ENCODE measurements around the gene PPA2. TPM values are rescaled to one million over a fixed set of nuclear protein-coding genes. Genes with fewer than 3 reads are reported as not detected.

Gene PPA2
- total and polyA plus RNA-seq, 2 donors (not counting 1 experiment from before 2014, with no cell fraction given): 74.6 to 82.6 TPM

- no peaks in the 10 kb centered on the region for H3K36me3 ChIP-seq (ENCODE audit: control insufficient read depth, insufficient read depth, low read length)
- no peaks in the 10 kb centered on the region for H3K79me2 ChIP-seq (ENCODE audit: control insufficient read depth, insufficient read depth, low read length)
- no peak overlapping the region for H2AFZ ChIP-seq (ENCODE audit: low read length)
- DNase-seq (ENCODE audit: low read depth in 2 of 2): no peak
- no peaks in the 10 kb centered on the region for H3K27me3 ChIP-seq (ENCODE audit: control insufficient read depth, insufficient read depth, low read length)
- TF ChIP-seq EZH2 (IDR thresholded peaks at IDR 0.05; ENCODE audit: low read length, missing control alignments): no peak
- TF ChIP-seq CTCF (conservative IDR thresholded peaks at IDR 0.05 in 1 of 2, IDR thresholded peaks at IDR 0.05 in 1 of 2; ENCODE audit: low read depth in 1 of 2, low read length in 2 of 2): no peak
- no peak overlapping the region for H3K4me2 ChIP-seq (ENCODE audit: extremely low read depth, insufficient read depth, low read length)
- no peaks in the 10 kb centered on the region for H4K20me1 ChIP-seq (ENCODE audit: control insufficient read depth, extremely low read depth, insufficient read depth, low read length)
- H3K9me3 ChIP-seq (ENCODE audit: control insufficient read depth, insufficient read depth, low read depth, low read length): no peaks in the 10 kb centered on the region
- no peak overlapping the region for H3K27ac ChIP-seq (ENCODE audit: insufficient read depth, low read length)
- H3K4me1 ChIP-seq (ENCODE audit: control insufficient read depth, extremely low read depth, insufficient read depth, low read length): no peaks in the 10 kb centered on the region
- H3K9ac ChIP-seq (ENCODE audit: insufficient read depth, low read length): no peak overlapping the region
- H3K4me3 ChIP-seq (replicated peaks in 1 of 4; ENCODE audit: control extremely low read depth in 1 of 4, insufficient read depth in 1 of 4, low read depth in 3 of 4, low read length in 4 of 4): no peak overlapping the region
Measured at GRCh38 chr4:105373324-105373723, 100.5 kb downstream of the PPA2 start.

GRCh38 chr4:105369988-105370387, 103.9 kb downstream of the PPA2 start:
- Histone ChIP-seq H3K36me3 (ENCODE audit: control insufficient read depth, insufficient read depth, low read length) (no peaks in the 10 kb centered on the region), H3K4me3 (replicated peaks in 1 of 4; ENCODE audit: control extremely low read depth in 1 of 4, insufficient read depth in 1 of 4, low read depth in 3 of 4, low read length in 4 of 4) (no peak overlapping the region), H3K4me2 (ENCODE audit: extremely low read depth, insufficient read depth, low read length) (no peak overlapping the region), H3K79me2 (ENCODE audit: control insufficient read depth, insufficient read depth, low read length) (no peaks in the 10 kb centered on the region), H2AFZ (ENCODE audit: low read length) (no peak overlapping the region), H3K4me1 (ENCODE audit: control insufficient read depth, extremely low read depth, insufficient read depth, low read length) (no peaks in the 10 kb centered on the region), H3K9me3 (ENCODE audit: control insufficient read depth, insufficient read depth, low read depth, low read length) (no peaks in the 10 kb centered on the region), H3K9ac (ENCODE audit: insufficient read depth, low read length) (no peak overlapping the region), H4K20me1 (ENCODE audit: control insufficient read depth, extremely low read depth, insufficient read depth, low read length) (no peaks in the 10 kb centered on the region), H3K27ac (ENCODE audit: insufficient read depth, low read length) (no peak overlapping the region), H3K27me3 (ENCODE audit: control insufficient read depth, insufficient read depth, low read length) (no peaks in the 10 kb centered on the region)
- DNase-seq (ENCODE audit: low read depth in 2 of 2): peak; percentile 25 to 81
- TF ChIP-seq EZH2 (IDR thresholded peaks at IDR 0.05; ENCODE audit: low read length, missing control alignments) (no peak), CTCF (conservative IDR thresholded peaks at IDR 0.05 in 1 of 2, IDR thresholded peaks at IDR 0.05 in 1 of 2; ENCODE audit: low read depth in 1 of 2, low read length in 2 of 2) (no peak)

GRCh38 chr4:105361053-105361452, 112.8 kb downstream of the PPA2 start:
- H3K9me3 ChIP-seq (ENCODE audit: control insufficient read depth, insufficient read depth, low read depth, low read length): no peaks in the 10 kb centered on the region
- no peaks in the 10 kb centered on the region for H3K79me2 ChIP-seq (ENCODE audit: control insufficient read depth, insufficient read depth, low read length)
- no peak overlapping the region for H3K27ac ChIP-seq (ENCODE audit: insufficient read depth, low read length)
- DNase-seq (ENCODE audit: low read depth in 2 of 2): peak in 1 of 2 donors; percentile 2
- no peak for TF ChIP-seq CTCF (conservative IDR thresholded peaks at IDR 0.05 in 1 of 2, IDR thresholded peaks at IDR 0.05 in 1 of 2; ENCODE audit: low read depth in 1 of 2, low read length in 2 of 2)
- TF ChIP-seq EZH2 (IDR thresholded peaks at IDR 0.05; ENCODE audit: low read length, missing control alignments): no peak
- H3K4me2 ChIP-seq (ENCODE audit: extremely low read depth, insufficient read depth, low read length): no peak overlapping the region
- H4K20me1 ChIP-seq (ENCODE audit: control insufficient read depth, extremely low read depth, insufficient read depth, low read length): no peaks in the 10 kb centered on the region
- no peak overlapping the region for H3K9ac ChIP-seq (ENCODE audit: insufficient read depth, low read length)
- no peaks in the 10 kb centered on the region for H3K36me3 ChIP-seq (ENCODE audit: control insufficient read depth, insufficient read depth, low read length)
- H2AFZ ChIP-seq (ENCODE audit: low read length): no peak overlapping the region
- no peaks in the 10 kb centered on the region for H3K27me3 ChIP-seq (ENCODE audit: control insufficient read depth, insufficient read depth, low read length)
- no peaks in the 10 kb centered on the region for H3K4me1 ChIP-seq (ENCODE audit: control insufficient read depth, extremely low read depth, insufficient read depth, low read length)
- no peak overlapping the region for H3K4me3 ChIP-seq (replicated peaks in 1 of 4; ENCODE audit: control extremely low read depth in 1 of 4, insufficient read depth in 1 of 4, low read depth in 3 of 4, low read length in 4 of 4)

All from fibroblast of lung (primary cell).